ENCODE measurements around the gene RPS6KL1.

Gene RPS6KL1

GRCh38 chr14:74886001-74886400 lies 37.1 kb downstream of the RPS6KL1 start:
- peaks cover 2% of the 10 kb centered on the region for H3K4me1 ChIP-seq (ENCODE audit: insufficient read depth, insufficient read length)
- peak; percentile 59 for DNase-seq (ENCODE audit: low read depth, low spot score)
- H3K9me3 ChIP-seq (ENCODE audit: insufficient read depth, low read length): no peaks in the 10 kb centered on the region
- H3K36me3 ChIP-seq (ENCODE audit: insufficient read depth, insufficient read length, low read length): peaks cover 51% of the 10 kb centered on the region
- no peak overlapping the region for H3K9ac ChIP-seq (ENCODE audit: insufficient read length, low read depth)
- TF ChIP-seq YY1 (IDR thresholded peaks at IDR 0.05; ENCODE audit: insufficient read depth, insufficient read length): no peak
- TF ChIP-seq ZNF274 (IDR thresholded peaks at IDR 0.05; ENCODE audit: low read depth, low read length): no peak
- TF ChIP-seq SUZ12 (IDR thresholded peaks at IDR 0.05; ENCODE audit: extremely low read depth, insufficient read depth, insufficient read length): no peak
- H3K4me3 ChIP-seq (ENCODE audit: insufficient read length, low read depth): no peak overlapping the region
- H3K27me3 ChIP-seq (ENCODE audit: insufficient read depth, insufficient read length): no peaks in the 10 kb centered on the region

- TF ChIP-seq ZNF274 (IDR thresholded peaks at IDR 0.05; ENCODE audit: low read depth, low read length) (no peak), SUZ12 (IDR thresholded peaks at IDR 0.05; ENCODE audit: extremely low read depth, insufficient read depth, insufficient read length) (no peak), YY1 (IDR thresholded peaks at IDR 0.05; ENCODE audit: insufficient read depth, insufficient read length) (no peak)
- Histone ChIP-seq H3K9me3 (ENCODE audit: insufficient read depth, low read length) (no peaks in the 10 kb centered on the region), H3K9ac (ENCODE audit: insufficient read length, low read depth) (peak overlapping the region; percentile 86), H3K27me3 (ENCODE audit: insufficient read depth, insufficient read length) (no peaks in the 10 kb centered on the region), H3K4me1 (ENCODE audit: insufficient read depth, insufficient read length) (no peaks in the 10 kb centered on the region), H3K4me3 (ENCODE audit: insufficient read length, low read depth) (peak overlapping the region; percentile 88), H3K36me3 (ENCODE audit: insufficient read depth, insufficient read length, low read length) (peaks cover 25% of the 10 kb centered on the region)
- DNase-seq (ENCODE audit: low read depth, low spot score): no peak
These were observed 40.7 kb downstream of the RPS6KL1 start for GRCh38 chr14:74882103-74882920.

- peak; percentile 64 for DNase-seq (ENCODE audit: low read depth, low spot score)
- H3K27me3 ChIP-seq (ENCODE audit: insufficient read depth, insufficient read length): no peaks in the 10 kb centered on the region
- TF ChIP-seq ZNF274 (IDR thresholded peaks at IDR 0.05; ENCODE audit: low read depth, low read length) (no peak), YY1 (IDR thresholded peaks at IDR 0.05; ENCODE audit: insufficient read depth, insufficient read length) (no peak), SUZ12 (IDR thresholded peaks at IDR 0.05; ENCODE audit: extremely low read depth, insufficient read depth, insufficient read length) (no peak)
- peak within 1 kb of the TSS; percentile 88 for H3K4me3 ChIP-seq (ENCODE audit: insufficient read length, low read depth)
- H3K9me3 ChIP-seq (ENCODE audit: insufficient read depth, low read length): no peaks in the 10 kb centered on the region
- peak within 1 kb of the TSS; percentile 86 for H3K9ac ChIP-seq (ENCODE audit: insufficient read length, low read depth)
- peaks cover 17% of the 10 kb centered on the region for H3K36me3 ChIP-seq (ENCODE audit: insufficient read depth, insufficient read length, low read length)
- no peaks in the 10 kb centered on the region for H3K4me1 ChIP-seq (ENCODE audit: insufficient read depth, insufficient read length)
These were observed 41.5 kb downstream of the RPS6KL1 start, which contains the start of gene DLST for GRCh38 chr14:74881431-74882102. Gene DLST (plus strand): TSS chr14:74881916. CDS start chr14:74881954, 38 bp downstream.

GRCh38 chr14:74879427-74880182 lies 43.5 kb downstream of the RPS6KL1 start:
- Histone ChIP-seq H3K4me3 (ENCODE audit: insufficient read length, low read depth) (no peak overlapping the region), H3K9me3 (ENCODE audit: insufficient read depth, low read length) (no peaks in the 10 kb centered on the region), H3K27me3 (ENCODE audit: insufficient read depth, insufficient read length) (no peaks in the 10 kb centered on the region), H3K36me3 (ENCODE audit: insufficient read depth, insufficient read length, low read length) (peaks cover 12% of the 10 kb centered on the region), H3K4me1 (ENCODE audit: insufficient read depth, insufficient read length) (no peaks in the 10 kb centered on the region), H3K9ac (ENCODE audit: insufficient read length, low read depth) (no peak overlapping the region)
- DNase-seq (ENCODE audit: low read depth, low spot score): no peak
- TF ChIP-seq SUZ12 (IDR thresholded peaks at IDR 0.05; ENCODE audit: extremely low read depth, insufficient read depth, insufficient read length) (no peak), YY1 (IDR thresholded peaks at IDR 0.05; ENCODE audit: insufficient read depth, insufficient read length) (no peak), ZNF274 (IDR thresholded peaks at IDR 0.05; ENCODE audit: low read depth, low read length) (no peak)

DNA sequence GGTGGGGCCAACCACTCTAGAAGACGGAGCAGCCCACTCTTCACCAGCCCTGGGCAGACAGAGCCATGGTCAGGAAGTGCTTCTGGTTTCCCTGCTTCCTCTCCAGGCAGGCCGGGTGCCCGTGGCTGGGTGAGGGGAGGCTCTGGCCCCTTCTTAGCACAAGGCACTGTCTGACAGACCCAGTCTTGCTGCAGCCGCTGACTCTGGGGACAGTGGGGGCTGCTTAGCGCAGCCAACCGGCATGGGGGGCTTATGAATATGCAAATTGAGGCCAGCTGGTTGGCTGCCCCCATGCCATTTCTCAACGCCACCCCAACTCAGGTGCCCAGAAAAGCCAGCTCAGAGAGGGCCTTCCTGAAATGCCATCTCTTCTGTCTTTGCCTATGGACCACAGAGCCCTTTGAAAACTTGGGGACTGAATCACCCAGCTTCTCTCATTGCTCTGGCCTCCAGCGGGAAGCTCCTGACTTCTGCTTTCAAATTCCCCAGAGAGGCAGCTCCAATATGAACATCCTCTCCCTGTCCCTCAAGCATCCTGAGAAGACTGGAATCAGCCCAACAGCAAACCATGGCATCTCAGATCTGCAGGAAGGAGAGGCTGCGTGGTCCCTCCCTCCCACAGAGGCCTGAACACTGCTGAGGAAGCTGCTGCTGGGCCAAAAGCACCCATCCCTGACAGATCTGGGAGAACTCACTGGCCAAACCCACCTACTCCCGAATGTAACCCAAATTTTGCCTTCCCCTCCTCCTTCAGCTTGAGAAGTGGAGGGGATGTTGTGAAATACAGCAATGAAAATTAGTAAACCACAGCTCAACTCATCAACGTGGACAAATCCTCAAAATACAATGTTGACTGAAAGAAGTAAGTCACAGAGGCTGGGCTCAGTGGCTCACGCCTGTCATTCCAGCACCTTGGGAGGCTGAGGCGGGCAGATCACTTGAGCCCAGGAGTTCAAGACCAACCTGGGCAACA lies 46.8 kb downstream of the RPS6KL1 start, which contains the start of gene PROX2:
Gene PROX2 (minus strand): TSS at position 205 of the 973 bp plus-strand sequence. CDS start 12,311 bp downstream, outside the sequence.
- H3K4me3 ChIP-seq (ENCODE audit: insufficient read length, low read depth): no peak within 1 kb of the TSS
- H3K9me3 ChIP-seq (ENCODE audit: insufficient read depth, low read length): no peaks in the 10 kb centered on the region
- no peaks in the 10 kb centered on the region for H3K4me1 ChIP-seq (ENCODE audit: insufficient read depth, insufficient read length)
- no peak within 1 kb of the TSS for H3K9ac ChIP-seq (ENCODE audit: insufficient read length, low read depth)
- no peaks in the 10 kb centered on the region for H3K36me3 ChIP-seq (ENCODE audit: insufficient read depth, insufficient read length, low read length)
- TF ChIP-seq ZNF274 (IDR thresholded peaks at IDR 0.05; ENCODE audit: low read depth, low read length) (no peak), SUZ12 (IDR thresholded peaks at IDR 0.05; ENCODE audit: extremely low read depth, insufficient read depth, insufficient read length) (no peak), YY1 (IDR thresholded peaks at IDR 0.05; ENCODE audit: insufficient read depth, insufficient read length) (no peak)
- no peaks in the 10 kb centered on the region for H3K27me3 ChIP-seq (ENCODE audit: insufficient read depth, insufficient read length)
- no peak for DNase-seq (ENCODE audit: low read depth, low spot score)

- H3K4me1 ChIP-seq (ENCODE audit: insufficient read depth, insufficient read length): no peaks in the 10 kb centered on the region
- TF ChIP-seq SUZ12 (IDR thresholded peaks at IDR 0.05; ENCODE audit: extremely low read depth, insufficient read depth, insufficient read length) (no peak), YY1 (IDR thresholded peaks at IDR 0.05; ENCODE audit: insufficient read depth, insufficient read length) (no peak), ZNF274 (IDR thresholded peaks at IDR 0.05; ENCODE audit: low read depth, low read length) (no peak)
These were observed 47.9 kb downstream of the RPS6KL1 start for GRCh38 chr14:74875204-74875603.

More at GRCh38 chr14:74875204-74875603, 47.9 kb downstream of the RPS6KL1 start:
- no peaks in the 10 kb centered on the region for H3K36me3 ChIP-seq (ENCODE audit: insufficient read depth, insufficient read length, low read length)
- no peak overlapping the region for H3K9ac ChIP-seq (ENCODE audit: insufficient read length, low read depth)
- DNase-seq (ENCODE audit: low read depth, low spot score): no peak
- H3K27me3 ChIP-seq (ENCODE audit: insufficient read depth, insufficient read length): no peaks in the 10 kb centered on the region
- no peaks in the 10 kb centered on the region for H3K9me3 ChIP-seq (ENCODE audit: insufficient read depth, low read length)
- H3K4me3 ChIP-seq (ENCODE audit: insufficient read length, low read depth): no peak overlapping the region

Measured in NT2/D1 (cell line).